ENCODE data around the gene RTL5.

The RTL5 gene

GRCh38 chrX:72100824-72101351 is 30.8 kb downstream of the RTL5 start:
- peaks cover 9 to 34% (median 17%) of the 10 kb centered on the region in 5 donors for H3K27me3 ChIP-seq (ENCODE audit: control insufficient read depth in 5 of 5, insufficient read depth in 4 of 5, low read length in 5 of 5)

GRCh38 chrX:72100051-72100755 is 31.5 kb downstream of the RTL5 start:
- no peaks in the 10 kb centered on the region for H3K9me3 ChIP-seq (ENCODE audit: control insufficient read depth in 5 of 5, low read length in 5 of 5)
- no peak overlapping the region for H3K27ac ChIP-seq (ENCODE audit: low read depth, low read length)
- H3K36me3 ChIP-seq (ENCODE audit: control insufficient read depth in 5 of 5, insufficient read depth in 5 of 5, low read length in 5 of 5) = no peaks in the 10 kb centered on the region
- no peak overlapping the region for H3K4me3 ChIP-seq (ENCODE audit: low read depth in 1 of 5, low read length in 5 of 5)
- H3K9ac ChIP-seq (ENCODE audit: low read length in 5 of 5) = no peak overlapping the region
- H3K27me3 ChIP-seq (ENCODE audit: control insufficient read depth in 5 of 5, insufficient read depth in 4 of 5, low read length in 5 of 5) = peaks cover 9 to 35% (median 17%) of the 10 kb centered on the region in 5 donors
- H3K4me1 ChIP-seq (ENCODE audit: control insufficient read depth in 5 of 5, insufficient read depth in 5 of 5, low read length in 5 of 5) = peaks cover 0 to 28% (median 4%) of the 10 kb centered on the region in 5 donors

More at GRCh38 chrX:72100824-72101351, 30.8 kb downstream of the RTL5 start:
- H3K36me3 ChIP-seq (ENCODE audit: control insufficient read depth in 5 of 5, insufficient read depth in 5 of 5, low read length in 5 of 5) = no peaks in the 10 kb centered on the region
- H3K4me1 ChIP-seq (ENCODE audit: control insufficient read depth in 5 of 5, insufficient read depth in 5 of 5, low read length in 5 of 5) = peaks cover 0 to 23% (median 4%) of the 10 kb centered on the region in 5 donors
- no peak overlapping the region for H3K27ac ChIP-seq (ENCODE audit: low read depth, low read length)
- H3K9ac ChIP-seq (ENCODE audit: low read length in 5 of 5) = no peak overlapping the region
- H3K4me3 ChIP-seq (ENCODE audit: low read depth in 1 of 5, low read length in 5 of 5) = peak overlapping the region in 1 of 5 donors; percentile 12
- no peaks in the 10 kb centered on the region for H3K9me3 ChIP-seq (ENCODE audit: control insufficient read depth in 5 of 5, low read length in 5 of 5)

- Histone ChIP-seq H3K36me3 (ENCODE audit: control insufficient read depth in 5 of 5, insufficient read depth in 5 of 5, low read length in 5 of 5) (no peaks in the 10 kb centered on the region), H3K9ac (ENCODE audit: low read length in 5 of 5) (no peak overlapping the region), H3K27me3 (ENCODE audit: control insufficient read depth in 5 of 5, insufficient read depth in 4 of 5, low read length in 5 of 5) (peaks cover 4 to 19% (median 14%) of the 10 kb centered on the region in 5 donors), H3K9me3 (ENCODE audit: control insufficient read depth in 5 of 5, low read length in 5 of 5) (no peaks in the 10 kb centered on the region), H3K4me3 (ENCODE audit: low read depth in 1 of 5, low read length in 5 of 5) (no peak overlapping the region), H3K27ac (ENCODE audit: low read depth, low read length) (no peak overlapping the region), H3K4me1 (ENCODE audit: control insufficient read depth in 5 of 5, insufficient read depth in 5 of 5, low read length in 5 of 5) (peaks cover 0 to 26% (median 4%) of the 10 kb centered on the region in 5 donors)
Observed at GRCh38 chrX:72097098-72097497, 34.6 kb downstream of the RTL5 start.

GRCh38 chrX:72095370-72095769 is 36.3 kb downstream of the RTL5 start:
- no peaks in the 10 kb centered on the region for H3K36me3 ChIP-seq (ENCODE audit: control insufficient read depth in 5 of 5, insufficient read depth in 5 of 5, low read length in 5 of 5)
- H3K9me3 ChIP-seq (ENCODE audit: control insufficient read depth in 5 of 5, low read length in 5 of 5) = no peaks in the 10 kb centered on the region
- peaks cover 0 to 14% (median 0%) of the 10 kb centered on the region in 5 donors for H3K4me1 ChIP-seq (ENCODE audit: control insufficient read depth in 5 of 5, insufficient read depth in 5 of 5, low read length in 5 of 5)
- peak overlapping the region; percentile 58 for H3K27ac ChIP-seq (ENCODE audit: low read depth, low read length)
- H3K4me3 ChIP-seq (ENCODE audit: low read depth in 1 of 5, low read length in 5 of 5) = no peak overlapping the region
- no peak overlapping the region for H3K9ac ChIP-seq (ENCODE audit: low read length in 5 of 5)
- peaks cover 0 to 12% (median 7%) of the 10 kb centered on the region in 5 donors for H3K27me3 ChIP-seq (ENCODE audit: control insufficient read depth in 5 of 5, insufficient read depth in 4 of 5, low read length in 5 of 5)

- Histone ChIP-seq H3K4me1 (ENCODE audit: control insufficient read depth in 5 of 5, insufficient read depth in 5 of 5, low read length in 5 of 5) (peaks cover 0 to 12% (median 0%) of the 10 kb centered on the region in 5 donors), H3K27ac (ENCODE audit: low read depth, low read length) (peak overlapping the region; percentile 58), H3K36me3 (ENCODE audit: control insufficient read depth in 5 of 5, insufficient read depth in 5 of 5, low read length in 5 of 5) (no peaks in the 10 kb centered on the region), H3K9me3 (ENCODE audit: control insufficient read depth in 5 of 5, low read length in 5 of 5) (no peaks in the 10 kb centered on the region), H3K4me3 (ENCODE audit: low read depth in 1 of 5, low read length in 5 of 5) (no peak overlapping the region), H3K27me3 (ENCODE audit: control insufficient read depth in 5 of 5, insufficient read depth in 4 of 5, low read length in 5 of 5) (peaks cover 0 to 12% (median 7%) of the 10 kb centered on the region in 5 donors), H3K9ac (ENCODE audit: low read length in 5 of 5) (no peak overlapping the region)
Observed at GRCh38 chrX:72094894-72095293, 36.8 kb downstream of the RTL5 start.

GRCh38 chrX:72089254-72089653 is 42.5 kb downstream of the RTL5 start:
- H3K9me3 ChIP-seq (ENCODE audit: control insufficient read depth in 5 of 5, low read length in 5 of 5) = peaks cover 0 to 3% (median 0%) of the 10 kb centered on the region in 5 donors

GRCh38 chrX:72088761-72089160 is 43.0 kb downstream of the RTL5 start:
- Histone ChIP-seq H3K9me3 (ENCODE audit: control insufficient read depth in 5 of 5, low read length in 5 of 5) (peaks cover 0 to 3% (median 0%) of the 10 kb centered on the region in 5 donors), H3K4me3 (ENCODE audit: low read depth in 1 of 5, low read length in 5 of 5) (no peak overlapping the region), H3K27ac (ENCODE audit: low read depth, low read length) (no peak overlapping the region)

More at GRCh38 chrX:72089254-72089653, 42.5 kb downstream of the RTL5 start:
- H3K4me1 ChIP-seq (ENCODE audit: control insufficient read depth in 5 of 5, insufficient read depth in 5 of 5, low read length in 5 of 5) = peaks cover 0 to 8% (median 0%) of the 10 kb centered on the region in 5 donors
- peaks cover 6 to 11% (median 7%) of the 10 kb centered on the region in 5 donors for H3K27me3 ChIP-seq (ENCODE audit: control insufficient read depth in 5 of 5, insufficient read depth in 4 of 5, low read length in 5 of 5)
- no peak overlapping the region for H3K27ac ChIP-seq (ENCODE audit: low read depth, low read length)
- H3K36me3 ChIP-seq (ENCODE audit: control insufficient read depth in 5 of 5, insufficient read depth in 5 of 5, low read length in 5 of 5) = no peaks in the 10 kb centered on the region
- H3K4me3 ChIP-seq (ENCODE audit: low read depth in 1 of 5, low read length in 5 of 5) = no peak overlapping the region
- H3K9ac ChIP-seq (ENCODE audit: low read length in 5 of 5) = no peak overlapping the region

GRCh38 chrX:72086995-72087394 is 44.7 kb downstream of the RTL5 start:
- Histone ChIP-seq H3K4me3 (ENCODE audit: low read depth in 1 of 5, low read length in 5 of 5) (no peak overlapping the region), H3K4me1 (ENCODE audit: control insufficient read depth in 5 of 5, insufficient read depth in 5 of 5, low read length in 5 of 5) (peaks cover 0 to 12% (median 0%) of the 10 kb centered on the region in 5 donors)

More at GRCh38 chrX:72088761-72089160, 43.0 kb downstream of the RTL5 start:
- Histone ChIP-seq H3K4me1 (ENCODE audit: control insufficient read depth in 5 of 5, insufficient read depth in 5 of 5, low read length in 5 of 5) (peaks cover 0 to 8% (median 0%) of the 10 kb centered on the region in 5 donors), H3K36me3 (ENCODE audit: control insufficient read depth in 5 of 5, insufficient read depth in 5 of 5, low read length in 5 of 5) (no peaks in the 10 kb centered on the region), H3K9ac (ENCODE audit: low read length in 5 of 5) (no peak overlapping the region), H3K27me3 (ENCODE audit: control insufficient read depth in 5 of 5, insufficient read depth in 4 of 5, low read length in 5 of 5) (peaks cover 6 to 12% (median 9%) of the 10 kb centered on the region in 5 donors)

GRCh38 chrX:72084114-72084513 is 47.6 kb downstream of the RTL5 start:
- no peak overlapping the region for H3K9ac ChIP-seq (ENCODE audit: low read length in 5 of 5)
- H3K4me1 ChIP-seq (ENCODE audit: control insufficient read depth in 5 of 5, insufficient read depth in 5 of 5, low read length in 5 of 5) = peaks cover 0 to 26% (median 3%) of the 10 kb centered on the region in 5 donors
- H3K9me3 ChIP-seq (ENCODE audit: control insufficient read depth in 5 of 5, low read length in 5 of 5) = no peaks in the 10 kb centered on the region
- no peaks in the 10 kb centered on the region for H3K36me3 ChIP-seq (ENCODE audit: control insufficient read depth in 5 of 5, insufficient read depth in 5 of 5, low read length in 5 of 5)
- peaks cover 3 to 13% (median 10%) of the 10 kb centered on the region in 5 donors for H3K27me3 ChIP-seq (ENCODE audit: control insufficient read depth in 5 of 5, insufficient read depth in 4 of 5, low read length in 5 of 5)
- no peak overlapping the region for H3K4me3 ChIP-seq (ENCODE audit: low read depth in 1 of 5, low read length in 5 of 5)
- H3K27ac ChIP-seq (ENCODE audit: low read depth, low read length) = no peak overlapping the region

More at GRCh38 chrX:72086995-72087394, 44.7 kb downstream of the RTL5 start:
- peaks cover 0 to 3% (median 0%) of the 10 kb centered on the region in 5 donors for H3K9me3 ChIP-seq (ENCODE audit: control insufficient read depth in 5 of 5, low read length in 5 of 5)
- H3K9ac ChIP-seq (ENCODE audit: low read length in 5 of 5) = no peak overlapping the region
- peaks cover 5 to 11% (median 8%) of the 10 kb centered on the region in 5 donors for H3K27me3 ChIP-seq (ENCODE audit: control insufficient read depth in 5 of 5, insufficient read depth in 4 of 5, low read length in 5 of 5)
- no peaks in the 10 kb centered on the region for H3K36me3 ChIP-seq (ENCODE audit: control insufficient read depth in 5 of 5, insufficient read depth in 5 of 5, low read length in 5 of 5)
- H3K27ac ChIP-seq (ENCODE audit: low read depth, low read length) = no peak overlapping the region

- H3K4me3 ChIP-seq (ENCODE audit: low read depth in 1 of 5, low read length in 5 of 5) = no peak overlapping the region
- H3K9ac ChIP-seq (ENCODE audit: low read length in 5 of 5) = no peak overlapping the region
- no peaks in the 10 kb centered on the region for H3K36me3 ChIP-seq (ENCODE audit: control insufficient read depth in 5 of 5, insufficient read depth in 5 of 5, low read length in 5 of 5)
- H3K27me3 ChIP-seq (ENCODE audit: control insufficient read depth in 5 of 5, insufficient read depth in 4 of 5, low read length in 5 of 5) = peaks cover 3 to 19% (median 10%) of the 10 kb centered on the region in 5 donors
- H3K4me1 ChIP-seq (ENCODE audit: control insufficient read depth in 5 of 5, insufficient read depth in 5 of 5, low read length in 5 of 5) = peaks cover 0 to 30% (median 3%) of the 10 kb centered on the region in 5 donors
- no peak overlapping the region for H3K27ac ChIP-seq (ENCODE audit: low read depth, low read length)
- no peaks in the 10 kb centered on the region for H3K9me3 ChIP-seq (ENCODE audit: control insufficient read depth in 5 of 5, low read length in 5 of 5)
Observed at GRCh38 chrX:72083291-72083690, 48.4 kb downstream of the RTL5 start.

Data from subcutaneous abdominal adipose tissue (tissue), 5 donors.